ENCODE data around the gene TENT5D.
"Not testable (repeated sequence)": the region's sequence is repeated elsewhere in the genome, so short reads cannot be mapped to it uniquely, and the experiment has no call there.

Gene TENT5D

DNA sequence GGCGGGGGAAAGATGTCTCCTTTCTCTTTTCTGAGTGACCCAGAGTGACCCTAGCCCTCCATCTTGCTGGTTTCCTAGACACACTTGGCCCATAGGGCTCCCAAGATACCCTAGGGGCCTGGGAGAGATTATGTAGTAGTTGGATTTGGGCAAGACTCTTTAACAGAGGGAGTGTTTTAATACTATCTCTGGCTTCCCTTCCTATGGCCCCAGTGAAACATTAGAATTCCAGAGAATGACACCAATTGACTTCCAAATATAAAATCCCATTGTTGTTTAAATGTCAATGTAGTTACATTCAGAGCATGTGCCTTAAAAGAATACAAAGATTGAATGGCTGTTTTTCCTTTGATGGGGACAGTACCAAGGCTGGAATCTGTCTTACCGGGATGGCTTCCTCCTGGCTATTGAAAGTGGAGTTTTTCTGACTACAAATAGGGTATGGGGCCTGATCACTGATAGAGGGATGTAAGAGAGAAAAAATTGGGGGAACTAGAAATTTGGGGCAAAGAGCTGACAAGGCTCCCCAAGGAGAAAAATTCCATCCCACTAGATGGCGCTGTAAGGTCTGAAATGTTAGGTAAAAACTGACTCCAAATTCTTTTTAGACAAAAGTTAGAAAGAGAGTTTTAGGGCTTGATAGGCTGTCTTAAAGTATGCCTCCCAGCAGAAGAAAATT is 10.7 kb downstream of the TENT5D start:
- Histone ChIP-seq H3K9me3 (no peaks in the 10 kb centered on the region), H3K27me3 (no peaks in the 10 kb centered on the region), H3K27ac (no peak overlapping the region), H3K4me1 (no peaks in the 10 kb centered on the region), H3K36me3 (no peaks in the 10 kb centered on the region), H3K4me3 (no peak overlapping the region)
- intact Hi-C loops (cut with DNase I; ENCODE audit: low total_unique reads) = no loop called here
- TF ChIP-seq, protein P1, sequence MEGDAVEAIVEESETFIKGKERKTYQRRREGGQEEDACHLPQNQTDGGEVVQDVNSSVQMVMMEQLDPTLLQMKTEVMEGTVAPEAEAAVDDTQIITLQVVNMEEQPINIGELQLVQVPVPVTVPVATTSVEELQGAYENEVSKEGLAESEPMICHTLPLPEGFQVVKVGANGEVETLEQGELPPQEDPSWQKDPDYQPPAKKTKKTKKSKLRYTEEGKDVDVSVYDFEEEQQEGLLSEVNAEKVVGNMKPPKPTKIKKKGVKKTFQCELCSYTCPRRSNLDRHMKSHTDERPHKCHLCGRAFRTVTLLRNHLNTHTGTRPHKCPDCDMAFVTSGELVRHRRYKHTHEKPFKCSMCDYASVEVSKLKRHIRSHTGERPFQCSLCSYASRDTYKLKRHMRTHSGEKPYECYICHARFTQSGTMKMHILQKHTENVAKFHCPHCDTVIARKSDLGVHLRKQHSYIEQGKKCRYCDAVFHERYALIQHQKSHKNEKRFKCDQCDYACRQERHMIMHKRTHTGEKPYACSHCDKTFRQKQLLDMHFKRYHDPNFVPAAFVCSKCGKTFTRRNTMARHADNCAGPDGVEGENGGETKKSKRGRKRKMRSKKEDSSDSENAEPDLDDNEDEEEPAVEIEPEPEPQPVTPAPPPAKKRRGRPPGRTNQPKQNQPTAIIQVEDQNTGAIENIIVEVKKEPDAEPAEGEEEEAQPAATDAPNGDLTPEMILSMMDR (IDR thresholded peaks at IDR 0.05) = no peak
- DNase-seq = no peak

DNA sequence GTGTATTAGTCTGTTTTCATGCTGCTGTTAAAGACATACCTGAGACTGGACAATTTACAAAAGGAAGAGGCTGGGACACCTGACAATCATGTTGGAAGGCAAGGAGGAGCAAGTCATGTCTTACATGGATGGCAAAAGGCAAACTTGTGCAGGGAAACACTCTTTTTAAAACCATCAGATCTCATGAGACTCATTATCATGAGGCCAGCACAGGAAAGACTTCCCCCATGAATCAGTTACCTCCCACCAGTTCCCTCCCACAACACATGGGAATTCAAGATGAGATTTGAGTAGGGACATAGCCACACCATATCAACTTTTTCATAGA is 11.2 kb downstream of the TENT5D start:
- Histone ChIP-seq H3K27ac (no peak overlapping the region), H3K4me1 (no peaks in the 10 kb centered on the region), H3K9me3 (no peaks in the 10 kb centered on the region), H3K27me3 (no peaks in the 10 kb centered on the region), H3K4me3 (no peak overlapping the region), H3K36me3 (no peaks in the 10 kb centered on the region)
- no peak for DNase-seq
- intact Hi-C loops (cut with DNase I; ENCODE audit: low total_unique reads) = no loop called here
- TF ChIP-seq, protein P1 (IDR thresholded peaks at IDR 0.05) = no peak

DNA sequence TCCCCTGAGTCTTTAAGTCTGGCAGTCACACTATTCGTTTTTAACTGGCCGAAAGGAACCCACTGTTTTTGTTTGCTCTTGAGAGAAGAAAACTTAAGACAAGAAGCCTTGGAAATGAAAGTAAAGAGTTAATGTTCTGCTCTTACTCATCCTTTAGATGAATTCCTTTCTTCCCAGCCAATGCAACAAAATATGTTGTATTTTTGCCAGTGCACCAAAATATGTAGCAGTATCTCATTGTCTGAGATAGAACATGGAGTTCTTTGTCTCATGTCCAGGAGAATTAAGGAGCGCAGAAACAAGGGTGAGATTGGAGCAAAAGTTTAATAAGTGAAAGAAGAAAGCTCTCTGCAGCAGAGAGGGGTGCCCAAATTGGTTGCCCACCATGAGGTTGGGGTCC is 12.2 kb downstream of the TENT5D start:
- Histone ChIP-seq H3K27ac (no peak overlapping the region), H3K27me3 (no peaks in the 10 kb centered on the region), H3K4me3 (no peak overlapping the region), H3K9me3 (no peaks in the 10 kb centered on the region), H3K36me3 (no peaks in the 10 kb centered on the region), H3K4me1 (no peaks in the 10 kb centered on the region)
- intact Hi-C loops (cut with DNase I; ENCODE audit: low total_unique reads) = no loop called here
- DNase-seq = no peak
- TF ChIP-seq, protein P1 (IDR thresholded peaks at IDR 0.05) = no peak

DNA sequence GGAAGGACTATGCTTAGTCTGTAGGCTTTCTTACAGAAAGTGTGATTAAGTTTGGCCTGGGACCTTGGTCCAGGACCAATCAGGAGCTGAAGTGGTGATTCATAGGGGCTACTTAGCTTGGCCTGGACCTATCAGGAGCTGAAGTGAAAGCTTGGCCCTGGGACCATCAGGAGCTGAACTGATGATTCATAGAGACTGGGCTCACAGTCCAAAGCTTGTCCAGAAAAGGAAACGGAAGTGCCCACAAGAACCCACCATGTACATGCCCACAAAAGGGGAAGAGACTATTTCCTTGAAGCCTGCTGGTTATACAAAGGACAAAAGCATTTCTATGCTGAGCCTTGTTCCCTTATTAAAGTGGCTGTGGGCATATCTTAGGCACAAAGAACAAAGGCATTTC is 12.6 kb downstream of the TENT5D start:
- TF ChIP-seq, protein P1 (IDR thresholded peaks at IDR 0.05) = no peak
- Histone ChIP-seq H3K27me3 (no peaks in the 10 kb centered on the region), H3K36me3 (no peaks in the 10 kb centered on the region), H3K27ac (no peak overlapping the region), H3K4me3 (no peak overlapping the region), H3K9me3 (no peaks in the 10 kb centered on the region), H3K4me1 (no peaks in the 10 kb centered on the region)
- peak; percentile 23 to 57 for DNase-seq
- intact Hi-C loops (cut with DNase I; ENCODE audit: low total_unique reads) = no loop called here

DNA sequence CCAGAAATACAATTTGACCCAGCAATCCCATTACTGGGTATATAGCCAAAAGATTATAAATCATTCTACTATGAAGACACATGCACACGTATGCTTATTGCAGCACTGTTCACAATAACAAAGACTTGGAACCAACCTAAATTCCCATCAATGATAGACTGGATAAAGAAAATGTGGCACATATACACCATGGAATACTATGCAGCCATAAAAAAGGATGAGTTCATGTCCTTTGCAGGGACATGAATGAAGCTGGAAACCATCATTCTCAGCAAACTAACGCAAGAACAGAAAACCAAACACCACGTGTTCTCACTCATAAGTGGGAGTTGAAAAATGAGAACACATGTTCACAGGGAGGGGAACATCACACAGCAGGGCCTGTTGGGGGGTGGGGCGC is 47.9 kb downstream of the TENT5D start:
- intact Hi-C loops (cut with DNase I; ENCODE audit: low total_unique reads) = not testable (repeated sequence)

DNA sequence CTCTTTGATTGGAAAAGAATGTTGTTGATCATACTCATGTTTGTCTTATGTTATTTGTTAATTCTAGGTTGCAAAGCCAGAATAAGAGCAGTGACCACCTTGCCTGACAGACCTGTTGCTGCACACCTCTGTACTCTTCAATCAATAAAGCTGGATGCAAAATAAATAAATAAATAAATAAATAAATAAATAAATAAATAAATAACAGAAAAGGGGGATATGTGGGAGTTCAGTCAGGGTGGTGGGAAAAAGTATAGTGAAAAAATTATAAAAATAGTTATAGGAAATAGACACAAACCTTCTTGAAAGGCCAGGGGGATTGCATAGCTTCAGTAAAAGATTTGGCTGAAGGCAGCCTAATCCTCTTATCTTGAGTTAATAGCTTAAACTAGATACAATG is 51.3 kb downstream of the TENT5D start:
- DNase-seq = no peak
- TF ChIP-seq, protein P1 (IDR thresholded peaks at IDR 0.05) = no peak
- intact Hi-C loops (cut with DNase I; ENCODE audit: low total_unique reads) = no loop called here
- Histone ChIP-seq H3K36me3 (no peaks in the 10 kb centered on the region), H3K27me3 (no peaks in the 10 kb centered on the region), H3K27ac (no peak overlapping the region), H3K4me3 (no peak overlapping the region), H3K4me1 (no peaks in the 10 kb centered on the region), H3K9me3 (peaks cover 0 to 15% (median 5%) of the 10 kb centered on the region in 3 donors)

More for the DNA sequence above, 47.9 kb downstream of the TENT5D start:
- not testable (repeated sequence) for H3K4me3 ChIP-seq, H3K36me3 ChIP-seq, H3K4me1 ChIP-seq, H3K27ac ChIP-seq, H3K27me3 ChIP-seq, DNase-seq
- peaks cover 0 to 14% (median 5%) of the 10 kb centered on the region in 3 donors for H3K9me3 ChIP-seq

Data from tibial artery (tissue), 4 donors.